ENCODE measurements around the gene PPP4R3B. TPM values are rescaled to one million over a fixed set of nuclear protein-coding genes. Genes with fewer than 3 reads are reported as not detected.

PPP4R3B gene
- total and polyA plus RNA-seq, 2 of the 13 experiments (the other 11 are each of a cell fraction or from before 2014, with no cell fraction given) = 24.2 to 53.0 TPM

DNA sequence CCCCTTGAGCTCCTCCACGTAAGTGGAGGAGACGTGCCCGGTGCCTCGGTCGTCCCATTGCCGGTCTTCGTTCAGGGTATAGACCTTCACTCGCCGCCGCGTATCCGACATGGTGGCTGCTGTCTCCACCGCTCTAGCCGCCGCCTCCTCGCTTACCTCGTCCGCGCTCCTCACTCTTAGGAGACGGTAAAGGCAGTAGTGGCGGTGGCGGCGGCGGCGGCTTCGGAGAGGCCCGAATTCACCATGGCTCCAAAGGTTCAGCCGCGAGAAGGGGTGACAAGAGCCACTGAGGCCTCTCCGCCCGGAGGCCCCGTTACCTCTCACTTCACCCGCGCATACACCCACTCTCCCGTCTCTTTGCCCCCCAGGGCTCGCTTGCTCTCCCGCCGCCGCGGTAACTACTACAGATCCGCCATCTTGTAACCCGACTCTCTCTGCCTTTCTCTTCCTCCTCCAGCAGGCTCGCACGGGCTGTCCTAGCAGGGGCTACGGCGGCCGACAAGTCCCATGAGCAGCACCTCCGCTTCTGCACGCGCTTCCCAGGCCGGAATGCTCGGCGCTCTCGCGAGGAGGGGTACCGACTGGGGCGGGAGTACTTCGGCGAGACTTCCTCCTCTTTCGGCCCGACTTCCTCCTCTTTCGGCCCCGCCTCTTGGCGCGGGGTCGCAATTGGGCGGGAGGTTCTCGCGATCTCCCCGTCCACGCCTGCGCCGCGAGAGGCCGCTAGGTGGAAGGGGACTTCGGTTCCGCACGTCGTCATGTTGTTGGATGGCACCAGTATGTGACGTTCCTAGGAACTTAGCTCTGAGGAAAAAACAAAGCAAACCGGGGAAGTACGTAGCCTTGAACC is at the start of gene PPP4R3B (continued):
- TF ChIP-seq, protein P1, sequence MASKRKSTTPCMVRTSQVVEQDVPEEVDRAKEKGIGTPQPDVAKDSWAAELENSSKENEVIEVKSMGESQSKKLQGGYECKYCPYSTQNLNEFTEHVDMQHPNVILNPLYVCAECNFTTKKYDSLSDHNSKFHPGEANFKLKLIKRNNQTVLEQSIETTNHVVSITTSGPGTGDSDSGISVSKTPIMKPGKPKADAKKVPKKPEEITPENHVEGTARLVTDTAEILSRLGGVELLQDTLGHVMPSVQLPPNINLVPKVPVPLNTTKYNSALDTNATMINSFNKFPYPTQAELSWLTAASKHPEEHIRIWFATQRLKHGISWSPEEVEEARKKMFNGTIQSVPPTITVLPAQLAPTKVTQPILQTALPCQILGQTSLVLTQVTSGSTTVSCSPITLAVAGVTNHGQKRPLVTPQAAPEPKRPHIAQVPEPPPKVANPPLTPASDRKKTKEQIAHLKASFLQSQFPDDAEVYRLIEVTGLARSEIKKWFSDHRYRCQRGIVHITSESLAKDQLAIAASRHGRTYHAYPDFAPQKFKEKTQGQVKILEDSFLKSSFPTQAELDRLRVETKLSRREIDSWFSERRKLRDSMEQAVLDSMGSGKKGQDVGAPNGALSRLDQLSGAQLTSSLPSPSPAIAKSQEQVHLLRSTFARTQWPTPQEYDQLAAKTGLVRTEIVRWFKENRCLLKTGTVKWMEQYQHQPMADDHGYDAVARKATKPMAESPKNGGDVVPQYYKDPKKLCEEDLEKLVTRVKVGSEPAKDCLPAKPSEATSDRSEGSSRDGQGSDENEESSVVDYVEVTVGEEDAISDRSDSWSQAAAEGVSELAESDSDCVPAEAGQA (IDR thresholded peaks at IDR 0.05; ENCODE audit: low read depth) = peak; percentile 71; the same call in 1 of the 2 replicates
- TF ChIP-seq, protein P1 (CRISPR knock-in tag; IDR thresholded peaks at IDR 0.05; ENCODE audit: borderline replicate concordance) = no peak
- TF ChIP-seq ZMAT3 (CRISPR knock-in tag; conservative IDR thresholded peaks at IDR 0.05) (peak; percentile 98), TSC22D2 (CRISPR knock-in tag; IDR thresholded peaks at IDR 0.05; ENCODE audit: borderline replicate concordance) (peak; percentile 88; the same call in 1 of the 2 replicates), TOPORS (CRISPR knock-in tag; IDR thresholded peaks at IDR 0.05) (peak; percentile 82; the same call in 1 of the 2 replicates), ZNF737 (CRISPR knock-in tag; IDR thresholded peaks at IDR 0.05; ENCODE audit: borderline replicate concordance) (0 out of 2 replicates have a peak, but pooled peaks have one; percentile 78), SRSF1 (optimal IDR thresholded peaks at IDR 0.05; ENCODE audit: low read depth, low read length) (peak; percentile 99), PAF1 (CRISPR knock-in tag; IDR thresholded peaks at IDR 0.05) (no peak)
- TF ChIP-seq, protein P2, sequence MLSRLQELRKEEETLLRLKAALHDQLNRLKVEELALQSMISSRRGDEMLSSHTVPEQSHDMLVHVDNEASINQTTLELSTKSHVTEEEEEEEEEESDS (CRISPR knock-in tag; IDR thresholded peaks at IDR 0.05; ENCODE audit: borderline replicate concordance) = peak; percentile 57; the same call in 1 of the 2 replicates
- TF ChIP-seq, protein P3, sequence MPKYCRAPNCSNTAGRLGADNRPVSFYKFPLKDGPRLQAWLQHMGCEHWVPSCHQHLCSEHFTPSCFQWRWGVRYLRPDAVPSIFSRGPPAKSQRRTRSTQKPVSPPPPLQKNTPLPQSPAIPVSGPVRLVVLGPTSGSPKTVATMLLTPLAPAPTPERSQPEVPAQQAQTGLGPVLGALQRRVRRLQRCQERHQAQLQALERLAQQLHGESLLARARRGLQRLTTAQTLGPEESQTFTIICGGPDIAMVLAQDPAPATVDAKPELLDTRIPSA (CRISPR knock-in tag; IDR thresholded peaks at IDR 0.05; ENCODE audit: borderline replicate concordance) = no peak; the same call in 1 of the 2 replicates
- TF ChIP-seq, protein P4, sequence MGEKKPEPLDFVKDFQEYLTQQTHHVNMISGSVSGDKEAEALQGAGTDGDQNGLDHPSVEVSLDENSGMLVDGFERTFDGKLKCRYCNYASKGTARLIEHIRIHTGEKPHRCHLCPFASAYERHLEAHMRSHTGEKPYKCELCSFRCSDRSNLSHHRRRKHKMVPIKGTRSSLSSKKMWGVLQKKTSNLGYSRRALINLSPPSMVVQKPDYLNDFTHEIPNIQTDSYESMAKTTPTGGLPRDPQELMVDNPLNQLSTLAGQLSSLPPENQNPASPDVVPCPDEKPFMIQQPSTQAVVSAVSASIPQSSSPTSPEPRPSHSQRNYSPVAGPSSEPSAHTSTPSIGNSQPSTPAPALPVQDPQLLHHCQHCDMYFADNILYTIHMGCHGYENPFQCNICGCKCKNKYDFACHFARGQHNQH (CRISPR knock-in tag; IDR thresholded peaks at IDR 0.05) = peak; percentile 95
- TF ChIP-seq, protein P5, sequence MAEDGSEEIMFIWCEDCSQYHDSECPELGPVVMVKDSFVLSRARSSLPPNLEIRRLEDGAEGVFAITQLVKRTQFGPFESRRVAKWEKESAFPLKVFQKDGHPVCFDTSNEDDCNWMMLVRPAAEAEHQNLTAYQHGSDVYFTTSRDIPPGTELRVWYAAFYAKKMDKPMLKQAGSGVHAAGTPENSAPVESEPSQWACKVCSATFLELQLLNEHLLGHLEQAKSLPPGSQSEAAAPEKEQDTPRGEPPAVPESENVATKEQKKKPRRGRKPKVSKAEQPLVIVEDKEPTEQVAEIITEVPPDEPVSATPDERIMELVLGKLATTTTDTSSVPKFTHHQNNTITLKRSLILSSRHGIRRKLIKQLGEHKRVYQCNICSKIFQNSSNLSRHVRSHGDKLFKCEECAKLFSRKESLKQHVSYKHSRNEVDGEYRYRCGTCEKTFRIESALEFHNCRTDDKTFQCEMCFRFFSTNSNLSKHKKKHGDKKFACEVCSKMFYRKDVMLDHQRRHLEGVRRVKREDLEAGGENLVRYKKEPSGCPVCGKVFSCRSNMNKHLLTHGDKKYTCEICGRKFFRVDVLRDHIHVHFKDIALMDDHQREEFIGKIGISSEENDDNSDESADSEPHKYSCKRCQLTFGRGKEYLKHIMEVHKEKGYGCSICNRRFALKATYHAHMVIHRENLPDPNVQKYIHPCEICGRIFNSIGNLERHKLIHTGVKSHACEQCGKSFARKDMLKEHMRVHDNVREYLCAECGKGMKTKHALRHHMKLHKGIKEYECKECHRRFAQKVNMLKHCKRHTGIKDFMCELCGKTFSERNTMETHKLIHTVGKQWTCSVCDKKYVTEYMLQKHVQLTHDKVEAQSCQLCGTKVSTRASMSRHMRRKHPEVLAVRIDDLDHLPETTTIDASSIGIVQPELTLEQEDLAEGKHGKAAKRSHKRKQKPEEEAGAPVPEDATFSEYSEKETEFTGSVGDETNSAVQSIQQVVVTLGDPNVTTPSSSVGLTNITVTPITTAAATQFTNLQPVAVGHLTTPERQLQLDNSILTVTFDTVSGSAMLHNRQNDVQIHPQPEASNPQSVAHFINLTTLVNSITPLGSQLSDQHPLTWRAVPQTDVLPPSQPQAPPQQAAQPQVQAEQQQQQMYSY (CRISPR knock-in tag; IDR thresholded peaks at IDR 0.05) = 0 out of 2 replicates have a peak, but pooled peaks have one; percentile 3
- TF ChIP-seq, protein P6, sequence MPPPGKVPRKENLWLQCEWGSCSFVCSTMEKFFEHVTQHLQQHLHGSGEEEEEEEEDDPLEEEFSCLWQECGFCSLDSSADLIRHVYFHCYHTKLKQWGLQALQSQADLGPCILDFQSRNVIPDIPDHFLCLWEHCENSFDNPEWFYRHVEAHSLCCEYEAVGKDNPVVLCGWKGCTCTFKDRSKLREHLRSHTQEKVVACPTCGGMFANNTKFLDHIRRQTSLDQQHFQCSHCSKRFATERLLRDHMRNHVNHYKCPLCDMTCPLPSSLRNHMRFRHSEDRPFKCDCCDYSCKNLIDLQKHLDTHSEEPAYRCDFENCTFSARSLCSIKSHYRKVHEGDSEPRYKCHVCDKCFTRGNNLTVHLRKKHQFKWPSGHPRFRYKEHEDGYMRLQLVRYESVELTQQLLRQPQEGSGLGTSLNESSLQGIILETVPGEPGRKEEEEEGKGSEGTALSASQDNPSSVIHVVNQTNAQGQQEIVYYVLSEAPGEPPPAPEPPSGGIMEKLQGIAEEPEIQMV (CRISPR knock-in tag; IDR thresholded peaks at IDR 0.05; ENCODE audit: low read depth) = peak; percentile 71
